K562 (cell line): ENCODE data around the gene SOCS3. TPM values are rescaled to one million over a fixed set of nuclear protein-coding genes. Genes with fewer than 3 reads are reported as not detected.
A peak's percentile ranks its signal among the peaks of the same experiment; 100 is the strongest.

Experiments used
- ADNP ChIP-seq: fragments of 200-800 bp; sonication (Bioruptor generic); IDR thresholded peaks from 2 replicates; pipeline ENCODE4 v1.6.1; 2016; ENCODE audit warnings: missing genetic modification characterization, missing compliant biosample characterization
- BRF1 ChIP-seq: IDR thresholded peaks from 3 replicates; pipeline ENCODE4 v1.6.1; 2011; ENCODE audit warnings: borderline replicate concordance, mild to moderate bottlenecking; ENCODE audit not compliant: insufficient read length; ENCODE audit errors: extremely low read depth
- DNMT1 ChIP-seq: fragments of 450-650 bp; IDR thresholded peaks from 2 replicates; pipeline ENCODE4 v1.6.1; 2016; ENCODE audit warnings: antibody characterized with exemption, mild to moderate bottlenecking
- FOXK1 ChIP-seq: sonication (generic); formaldehyde crosslinking; IDR thresholded peaks from 2 replicates; pipeline ENCODE4 v1.8.0; 2022; ENCODE audit warnings: missing genetic modification reagents, mild to moderate bottlenecking, borderline replicate concordance
- FUS ChIP-seq: fragments of 200-400 bp; formaldehyde crosslinking; optimal IDR thresholded peaks from 2 replicates; pipeline ENCODE3; 2017; ENCODE audit warnings: low read depth, low read length
- GATAD2B ChIP-seq: fragments of 450-650 bp; IDR thresholded peaks from 2 replicates; pipeline ENCODE4 v1.6.1; 2017; ENCODE audit warnings: mild to moderate bottlenecking, borderline replicate concordance
- HCFC1 ChIP-seq: IDR thresholded peaks from 2 replicates; pipeline ENCODE4 v1.6.1; 2012; ENCODE audit warnings: low read depth, low read length, improper control_type of control experiment
- HDGF ChIP-seq: fragments of 450-650 bp; IDR thresholded peaks from 2 replicates; pipeline ENCODE4 v1.6.1; 2016
- KDM5B ChIP-seq: fragments of 200-600 bp; sonication (generic); IDR thresholded peaks from 2 replicates; pipeline ENCODE4 v1.6.1; 2012; ENCODE audit warnings: low read depth, mild to moderate bottlenecking, moderate library complexity, low read length, control low read depth, inconsistent platforms; ENCODE audit not compliant: insufficient replicate concordance
- L3MBTL2 ChIP-seq: fragments of 450-650 bp; IDR thresholded peaks from 2 replicates; pipeline ENCODE4 v1.6.1; 2016; ENCODE audit warnings: mild to moderate bottlenecking, moderate library complexity
- MEF2A ChIP-seq: IDR thresholded peaks from 2 replicates; pipeline ENCODE4 v1.6.1; 2011; ENCODE audit warnings: low read depth, mild to moderate bottlenecking, low read length, moderate library complexity; ENCODE audit not compliant: control insufficient read depth
- MEF2D ChIP-seq: conservative IDR thresholded peaks from 2 replicates; pipeline ENCODE4 v1.6.1; 2016; ENCODE audit warnings: low read depth, missing genetic modification characterization, missing compliant biosample characterization
- PHB2 ChIP-seq: fragments of 450-650 bp; IDR thresholded peaks from 2 replicates; pipeline ENCODE4 v1.6.1; 2017; ENCODE audit warnings: low read depth
- PML ChIP-seq: IDR thresholded peaks from 2 replicates; pipeline ENCODE4 v1.6.1; 2012; ENCODE audit warnings: low read length, inconsistent platforms
- SAP30 ChIP-seq: fragments of 200-600 bp; sonication (generic); IDR thresholded peaks from 2 replicates; pipeline ENCODE4 v1.6.1; 2012; ENCODE audit warnings: borderline replicate concordance, low read depth, mild to moderate bottlenecking, moderate library complexity, low read length, control low read depth, inconsistent platforms; ENCODE audit not compliant: insufficient read depth, poor library complexity, severe bottlenecking
- SLC30A9 ChIP-seq: fragments of 250-450 bp; sonication (Bioruptor Pico); IDR thresholded peaks from 2 replicates; pipeline ENCODE4 v1.8.0; 2022; ENCODE audit warnings: mild to moderate bottlenecking, moderate library complexity
- ZNF408 ChIP-seq: fragments of 250-450 bp; sonication (Bioruptor Pico); IDR thresholded peaks from 2 replicates; pipeline ENCODE4 v1.4.0; 2020; ENCODE audit warnings: low read depth, mild to moderate bottlenecking, moderate library complexity
- ZNF444 ChIP-seq: fragments of 250-450 bp; sonication (Bioruptor Pico); IDR thresholded peaks from 2 replicates; pipeline ENCODE4 v1.4.0; 2020; ENCODE audit warnings: mild to moderate bottlenecking, moderate library complexity
- ZNF780A ChIP-seq: fragments of 250-450 bp; sonication (Bioruptor Pico); IDR thresholded peaks from 2 replicates; pipeline ENCODE4 v1.5.0; 2021; ENCODE audit warnings: mild to moderate bottlenecking
- polyA plus RNA-seq, 8 experiments: library from polyadenylated mRNA; depleted of rRNA in 4 of 8; stranded (reverse) in 5 of 8; unstranded in 3 of 8; fragments of >200 nt; fragmentation: Nextera tagmentation in 2 of 8; fragmentation: Illumina TruSeq in 1 of 8; extraction: Ambion mirVana in 2 of 8; extraction: Trizol in 1 of 8; gene quantifications; 2 replicates each; pipeline versions ENCODE4 v1.2.1 to v1.2.3, GENCODE V29; 2011 to 2014; ENCODE audit warnings: inconsistent platforms in 1 of 8, missing spikeins in 1 of 8
- total RNA-seq, 7 experiments: library from RNA; depleted of rRNA in 6 of 7; stranded (reverse); fragments of >200 nt in 6 of 7; fragmentation: Illumina TruSeq in 2 of 7; extraction: Trizol in 2 of 7; gene quantifications; 2 replicates each; pipeline versions ENCODE4 v1.2.1 to v1.2.3, GENCODE V29; 2011 to 2021; ENCODE audit warnings: low replicate concordance in 1 of 7
- TF ChIP-seq, protein P1 (sequence below): sonication (generic); formaldehyde crosslinking; IDR thresholded peaks from 2 replicates; pipeline ENCODE4 v1.8.1; 2022; ENCODE audit warnings: missing genetic modification reagents
- TF ChIP-seq, protein P2 (sequence below): fragments of 450-650 bp; IDR thresholded peaks from one replicate; pipeline ENCODE4 v1.6.1; 2018; ENCODE audit warnings: mild to moderate bottlenecking, moderate library complexity; ENCODE audit not compliant: partially characterized antibody
- TF ChIP-seq, protein P3 (sequence below): IDR thresholded peaks from 2 replicates; pipeline ENCODE4 v1.6.1; 2016; ENCODE audit warnings: missing genetic modification characterization, missing compliant biosample characterization
- TF ChIP-seq, protein P4 (sequence below): conservative IDR thresholded peaks from 2 replicates; pipeline ENCODE4 v1.6.1; 2011; ENCODE audit warnings: low read depth, mild to moderate bottlenecking, low read length; ENCODE audit not compliant: control insufficient read depth

SOCS3 gene
- total and polyA plus RNA-seq, 9 of the 15 experiments (the other 6 are each of a cell fraction or from before 2014, with no cell fraction given): 0.56 to 38.9 (median 13.7) TPM

DNA sequence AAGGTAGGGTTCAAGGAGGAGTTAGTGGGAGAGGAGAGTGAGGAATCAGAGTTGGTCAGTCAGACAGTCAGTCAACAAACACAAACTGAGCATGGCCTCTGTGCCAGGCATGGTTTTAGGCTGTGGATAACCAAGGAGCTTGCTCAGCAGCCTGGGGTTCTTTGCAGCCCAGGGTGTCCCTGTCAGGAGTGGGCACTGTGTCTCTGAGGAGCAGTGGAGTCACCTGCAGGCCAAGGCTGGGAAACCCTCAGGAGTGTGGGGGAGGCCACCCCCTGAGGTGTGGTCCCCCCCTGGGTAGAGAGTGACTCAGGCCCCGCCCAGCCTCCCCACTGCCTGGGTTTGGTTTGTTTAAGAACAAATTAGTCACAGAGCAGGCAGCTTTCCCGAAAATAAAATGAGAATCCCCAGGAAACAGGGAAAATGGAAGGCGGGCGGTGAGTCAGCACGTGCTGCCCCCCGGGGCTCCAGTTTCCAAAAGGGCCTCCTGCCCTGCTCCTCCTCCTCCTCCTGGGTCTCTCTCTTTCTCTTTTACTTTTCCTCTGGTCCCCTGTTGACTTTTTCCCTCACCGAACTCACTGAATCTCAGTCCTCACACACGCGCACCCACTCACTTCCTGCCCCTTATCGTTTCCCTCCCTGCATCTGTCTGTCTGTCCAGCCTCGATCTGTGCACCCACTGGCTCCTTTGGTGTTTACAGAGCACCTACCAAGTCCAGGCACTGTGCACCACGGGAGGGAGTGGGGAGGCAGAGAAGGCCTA is 44.3 kb downstream of the SOCS3 start (continued):
- TF ChIP-seq ZNF780A (no peak), FOXK1 (no peak), HCFC1 (no peak), KDM5B (no peak), PML (peak; percentile 59), ZNF444 (CRISPR knock-in tag) (no peak), SLC30A9 (CRISPR knock-in tag) (no peak), DNMT1 (no peak), MEF2A (no peak), GATAD2B (no peak; the same call in 1 of the 2 replicates), MEF2D (no peak), PHB2 (peak; percentile 55; the same call in 1 of the 2 replicates), HDGF (0 out of 2 replicates have a peak, but pooled peaks have one; percentile 46), L3MBTL2 (peak; percentile 61; the same call in 1 of the 2 replicates), FUS (no peak), SAP30 (no peak), BRF1 (no peak), ZNF408 (CRISPR knock-in tag) (no peak), ADNP (tag) (no peak)
- TF ChIP-seq, protein P1, sequence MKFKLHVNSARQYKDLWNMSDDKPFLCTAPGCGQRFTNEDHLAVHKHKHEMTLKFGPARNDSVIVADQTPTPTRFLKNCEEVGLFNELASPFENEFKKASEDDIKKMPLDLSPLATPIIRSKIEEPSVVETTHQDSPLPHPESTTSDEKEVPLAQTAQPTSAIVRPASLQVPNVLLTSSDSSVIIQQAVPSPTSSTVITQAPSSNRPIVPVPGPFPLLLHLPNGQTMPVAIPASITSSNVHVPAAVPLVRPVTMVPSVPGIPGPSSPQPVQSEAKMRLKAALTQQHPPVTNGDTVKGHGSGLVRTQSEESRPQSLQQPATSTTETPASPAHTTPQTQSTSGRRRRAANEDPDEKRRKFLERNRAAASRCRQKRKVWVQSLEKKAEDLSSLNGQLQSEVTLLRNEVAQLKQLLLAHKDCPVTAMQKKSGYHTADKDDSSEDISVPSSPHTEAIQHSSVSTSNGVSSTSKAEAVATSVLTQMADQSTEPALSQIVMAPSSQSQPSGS: no peak
- TF ChIP-seq, protein P2, sequence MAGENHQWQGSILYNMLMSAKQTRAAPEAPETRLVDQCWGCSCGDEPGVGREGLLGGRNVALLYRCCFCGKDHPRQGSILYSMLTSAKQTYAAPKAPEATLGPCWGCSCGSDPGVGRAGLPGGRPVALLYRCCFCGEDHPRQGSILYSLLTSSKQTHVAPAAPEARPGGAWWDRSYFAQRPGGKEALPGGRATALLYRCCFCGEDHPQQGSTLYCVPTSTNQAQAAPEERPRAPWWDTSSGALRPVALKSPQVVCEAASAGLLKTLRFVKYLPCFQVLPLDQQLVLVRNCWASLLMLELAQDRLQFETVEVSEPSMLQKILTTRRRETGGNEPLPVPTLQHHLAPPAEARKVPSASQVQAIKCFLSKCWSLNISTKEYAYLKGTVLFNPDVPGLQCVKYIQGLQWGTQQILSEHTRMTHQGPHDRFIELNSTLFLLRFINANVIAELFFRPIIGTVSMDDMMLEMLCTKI: no peak
- TF ChIP-seq, protein P3, sequence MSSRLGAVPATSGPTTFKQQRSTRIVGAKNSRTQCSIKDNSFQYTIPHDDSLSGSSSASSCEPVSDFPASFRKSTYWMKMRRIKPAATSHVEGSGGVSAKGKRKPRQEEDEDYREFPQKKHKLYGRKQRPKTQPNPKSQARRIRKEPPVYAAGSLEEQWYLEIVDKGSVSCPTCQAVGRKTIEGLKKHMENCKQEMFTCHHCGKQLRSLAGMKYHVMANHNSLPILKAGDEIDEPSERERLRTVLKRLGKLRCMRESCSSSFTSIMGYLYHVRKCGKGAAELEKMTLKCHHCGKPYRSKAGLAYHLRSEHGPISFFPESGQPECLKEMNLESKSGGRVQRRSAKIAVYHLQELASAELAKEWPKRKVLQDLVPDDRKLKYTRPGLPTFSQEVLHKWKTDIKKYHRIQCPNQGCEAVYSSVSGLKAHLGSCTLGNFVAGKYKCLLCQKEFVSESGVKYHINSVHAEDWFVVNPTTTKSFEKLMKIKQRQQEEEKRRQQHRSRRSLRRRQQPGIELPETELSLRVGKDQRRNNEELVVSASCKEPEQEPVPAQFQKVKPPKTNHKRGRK (tag): no peak
- TF ChIP-seq, protein P4, sequence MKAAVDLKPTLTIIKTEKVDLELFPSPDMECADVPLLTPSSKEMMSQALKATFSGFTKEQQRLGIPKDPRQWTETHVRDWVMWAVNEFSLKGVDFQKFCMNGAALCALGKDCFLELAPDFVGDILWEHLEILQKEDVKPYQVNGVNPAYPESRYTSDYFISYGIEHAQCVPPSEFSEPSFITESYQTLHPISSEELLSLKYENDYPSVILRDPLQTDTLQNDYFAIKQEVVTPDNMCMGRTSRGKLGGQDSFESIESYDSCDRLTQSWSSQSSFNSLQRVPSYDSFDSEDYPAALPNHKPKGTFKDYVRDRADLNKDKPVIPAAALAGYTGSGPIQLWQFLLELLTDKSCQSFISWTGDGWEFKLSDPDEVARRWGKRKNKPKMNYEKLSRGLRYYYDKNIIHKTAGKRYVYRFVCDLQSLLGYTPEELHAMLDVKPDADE: 0 out of 2 replicates have a peak, but pooled peaks have one; percentile 50
